Breast epithelium (tissue), 3 donors: ENCODE measurements around the gene PHGDH.

ENCODE experiments used
- CTCF ChIP-seq, 3 donors: fragments of 450-650 bp; IDR thresholded peaks; one replicate each; pipeline ENCODE4 v1.5.1; 2016 to 2017; ENCODE audit warnings: antibody characterized with exemption in 3 of 3, mild to moderate bottlenecking in 3 of 3, moderate library complexity in 3 of 3
- POLR2A ChIP-seq: fragments of 450-650 bp; IDR thresholded peaks from one replicate; pipeline ENCODE4 v1.6.1; 2016; ENCODE audit warnings: antibody characterized with exemption, mild to moderate bottlenecking, moderate library complexity
- POLR2AphosphoS5 ChIP-seq, 3 donors: sonication (generic); formaldehyde crosslinking; IDR thresholded peaks; one replicate each; pipeline ENCODE4 v1.6.1; 2017; ENCODE audit warnings: antibody characterized with exemption in 3 of 3

GRCh38 chr1:119689511-119689910 lies 22.2 kb upstream of the PHGDH start:
- TF ChIP-seq CTCF (IDR thresholded peaks at IDR 0.05) (no peak), POLR2AphosphoS5 (IDR thresholded peaks at IDR 0.05) (no peak), POLR2A (no peak)
